ENCODE results near the gene HPSE2. TPM values are rescaled to one million over a fixed set of nuclear protein-coding genes. Genes with fewer than 3 reads are reported as not detected.

The HPSE2 gene
- total RNA-seq, 2 donors from 2014 or later = 0.34 TPM; not detected in 1

DNA sequence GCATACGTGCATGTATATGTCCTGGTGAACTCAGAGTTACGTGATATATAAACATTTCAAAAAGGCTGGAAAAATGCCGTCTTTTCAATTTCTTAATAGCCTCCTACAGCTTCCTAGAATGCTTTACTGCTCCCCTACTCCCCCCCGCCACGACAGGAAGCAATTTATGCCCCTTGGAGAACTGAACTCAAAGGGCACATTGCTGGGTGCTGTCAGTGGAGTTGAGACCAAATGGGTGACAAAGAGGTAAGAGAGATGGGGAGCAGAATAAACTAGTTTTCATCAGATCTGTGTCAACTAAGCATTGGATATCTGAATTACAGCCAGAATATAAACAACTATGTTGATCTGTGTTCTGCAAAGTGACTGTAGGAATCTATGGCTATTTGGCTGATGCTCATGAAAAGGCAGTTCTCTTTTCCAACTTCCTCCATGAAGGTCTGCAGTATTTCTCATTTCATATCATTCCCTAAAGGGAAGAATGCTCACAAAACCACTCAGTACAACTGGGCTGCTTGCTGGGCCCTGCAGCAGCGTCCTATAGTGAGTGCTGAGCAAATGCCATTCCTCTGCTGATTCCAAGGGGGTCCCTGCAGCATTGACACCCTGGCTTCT is 617.6 kb downstream of the HPSE2 start:
- H3K36me3 Mint-ChIP-seq (ENCODE audit: low read depth) = peaks cover under 1% of the 10 kb centered on the region
- H3K27me3 Mint-ChIP-seq = peaks cover 34% of the 10 kb centered on the region
- no peak overlapping the region for H3K4me3 Mint-ChIP-seq
- DNase-seq = no peak
- peaks cover 4% of the 10 kb centered on the region for H3K4me1 Mint-ChIP-seq
- no peak for ATAC-seq
- H3K27ac Mint-ChIP-seq = no peak overlapping the region
- H3K9me3 ChIP-seq (ENCODE audit: control insufficient read depth, low read length, poor library complexity, severe bottlenecking) = no peaks in the 10 kb centered on the region

GRCh38 chr10:98613446-98613845 is 622.2 kb downstream of the HPSE2 start:
- ATAC-seq (no peak), DNase-seq (no peak)
- Mint-ChIP-seq H3K4me1 (no peaks in the 10 kb centered on the region), H3K4me3 (no peak overlapping the region), H3K36me3 (ENCODE audit: low read depth) (no peaks in the 10 kb centered on the region), H3K27ac (no peak overlapping the region), H3K27me3 (peaks cover 45% of the 10 kb centered on the region)
- no peaks in the 10 kb centered on the region for H3K9me3 ChIP-seq (ENCODE audit: control insufficient read depth, low read length, poor library complexity, severe bottlenecking)

- no peak for DNase-seq
- no peak for ATAC-seq
- H3K4me1 Mint-ChIP-seq = no peaks in the 10 kb centered on the region
- H3K27ac Mint-ChIP-seq = no peak overlapping the region
- no peaks in the 10 kb centered on the region for H3K36me3 Mint-ChIP-seq (ENCODE audit: low read depth)
- no peaks in the 10 kb centered on the region for H3K9me3 ChIP-seq (ENCODE audit: control insufficient read depth, low read length, poor library complexity, severe bottlenecking)
- peaks cover 52% of the 10 kb centered on the region for H3K27me3 Mint-ChIP-seq
- H3K4me3 Mint-ChIP-seq = no peak overlapping the region
Measured at GRCh38 chr10:98611436-98611835, 624.2 kb downstream of the HPSE2 start.

- ATAC-seq (no peak), DNase-seq (no peak)
- Mint-ChIP-seq H3K4me1 (no peaks in the 10 kb centered on the region), H3K27ac (no peak overlapping the region), H3K27me3 (peaks cover 53% of the 10 kb centered on the region), H3K36me3 (ENCODE audit: low read depth) (no peaks in the 10 kb centered on the region), H3K4me3 (no peak overlapping the region)
- no peaks in the 10 kb centered on the region for H3K9me3 ChIP-seq (ENCODE audit: control insufficient read depth, low read length, poor library complexity, severe bottlenecking)
Measured at GRCh38 chr10:98610836-98611235, 624.8 kb downstream of the HPSE2 start.

- no peaks in the 10 kb centered on the region for H3K4me1 Mint-ChIP-seq
- H3K4me3 Mint-ChIP-seq = no peak overlapping the region
- ATAC-seq = no peak
- no peak for DNase-seq
- H3K36me3 Mint-ChIP-seq (ENCODE audit: low read depth) = no peaks in the 10 kb centered on the region
- peaks cover 58% of the 10 kb centered on the region for H3K27me3 Mint-ChIP-seq
- H3K9me3 ChIP-seq (ENCODE audit: control insufficient read depth, low read length, poor library complexity, severe bottlenecking) = no peaks in the 10 kb centered on the region
- H3K27ac Mint-ChIP-seq = no peak overlapping the region
Measured at GRCh38 chr10:98610301-98610700, 625.4 kb downstream of the HPSE2 start.

- DNase-seq (no peak), ATAC-seq (no peak)
- Mint-ChIP-seq H3K27ac (no peak overlapping the region), H3K36me3 (ENCODE audit: low read depth) (no peaks in the 10 kb centered on the region), H3K27me3 (peaks cover 65% of the 10 kb centered on the region), H3K4me3 (no peak overlapping the region), H3K4me1 (no peaks in the 10 kb centered on the region)
- H3K9me3 ChIP-seq (ENCODE audit: control insufficient read depth, low read length, poor library complexity, severe bottlenecking) = no peaks in the 10 kb centered on the region
Measured at GRCh38 chr10:98609265-98609664, 626.4 kb downstream of the HPSE2 start.

DNA sequence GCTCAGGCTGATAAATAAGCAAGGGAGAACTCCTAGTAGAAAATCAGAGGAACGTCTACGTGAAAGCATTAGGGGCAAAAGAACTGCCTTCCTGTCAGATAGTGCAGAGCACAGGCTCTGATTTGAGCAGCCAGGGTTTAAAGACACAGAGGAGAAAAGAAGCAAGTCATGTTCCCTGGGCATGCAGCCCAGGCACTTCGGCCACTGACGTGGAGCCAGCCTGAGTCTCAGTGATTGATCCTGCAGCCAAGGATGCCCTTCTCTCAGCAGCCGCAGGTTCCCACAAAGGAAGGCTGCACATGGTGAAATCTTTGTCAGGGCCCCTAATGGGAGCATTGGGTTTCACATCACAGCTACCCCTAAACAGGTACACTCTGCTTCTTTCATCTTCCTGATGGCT is 627.2 kb downstream of the HPSE2 start:
- H3K9me3 ChIP-seq (ENCODE audit: control insufficient read depth, low read length, poor library complexity, severe bottlenecking) = no peaks in the 10 kb centered on the region
- no peak overlapping the region for H3K27ac Mint-ChIP-seq
- H3K36me3 Mint-ChIP-seq (ENCODE audit: low read depth) = no peaks in the 10 kb centered on the region
- H3K27me3 Mint-ChIP-seq = peaks cover 66% of the 10 kb centered on the region
- H3K4me1 Mint-ChIP-seq = no peaks in the 10 kb centered on the region
- ATAC-seq (no peak), DNase-seq (no peak)
- no peak overlapping the region for H3K4me3 Mint-ChIP-seq

GRCh38 chr10:98602224-98602623 is 633.4 kb downstream of the HPSE2 start:
- Mint-ChIP-seq H3K4me3 (no peak overlapping the region), H3K27me3 (peaks cover 37% of the 10 kb centered on the region), H3K27ac (no peak overlapping the region), H3K36me3 (ENCODE audit: low read depth) (no peaks in the 10 kb centered on the region), H3K4me1 (no peaks in the 10 kb centered on the region)
- ATAC-seq = no peak
- H3K9me3 ChIP-seq (ENCODE audit: control insufficient read depth, low read length, poor library complexity, severe bottlenecking) = no peaks in the 10 kb centered on the region
- no peak for DNase-seq

GRCh38 chr10:98599032-98599610 is 636.5 kb downstream of the HPSE2 start:
- Mint-ChIP-seq H3K27me3 (peaks cover 16% of the 10 kb centered on the region), H3K27ac (no peak overlapping the region), H3K4me1 (no peaks in the 10 kb centered on the region), H3K4me3 (no peak overlapping the region), H3K36me3 (ENCODE audit: low read depth) (no peaks in the 10 kb centered on the region)
- no peak for ATAC-seq
- DNase-seq = no peak
- H3K9me3 ChIP-seq (ENCODE audit: control insufficient read depth, low read length, poor library complexity, severe bottlenecking) = peaks cover 4% of the 10 kb centered on the region

DNA sequence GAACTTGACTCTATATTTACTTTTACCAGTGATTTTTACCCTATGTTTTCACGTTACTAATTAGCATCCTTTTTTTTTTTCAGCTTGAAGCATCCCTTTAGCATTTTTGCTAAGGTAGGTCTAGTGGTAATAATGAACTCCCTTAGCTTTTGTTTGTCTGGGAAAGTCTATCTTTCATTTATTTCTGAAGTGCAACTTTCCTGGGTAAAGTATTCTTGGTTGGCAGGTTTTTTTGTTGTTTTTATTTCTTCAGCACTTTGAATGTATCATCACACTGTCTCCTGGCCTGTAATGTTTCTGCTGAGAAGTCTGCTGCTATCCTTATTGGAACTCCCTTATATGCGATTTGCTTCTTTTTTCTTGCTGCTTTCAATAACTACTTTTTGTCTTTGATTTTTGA is 639.2 kb downstream of the HPSE2 start:
- H3K27me3 Mint-ChIP-seq = no peaks in the 10 kb centered on the region
- ATAC-seq (no peak), DNase-seq (no peak)
- H3K9me3 ChIP-seq (ENCODE audit: control insufficient read depth, low read length, poor library complexity, severe bottlenecking) = peaks cover 4% of the 10 kb centered on the region
- H3K27ac Mint-ChIP-seq = no peak overlapping the region
- no peaks in the 10 kb centered on the region for H3K36me3 Mint-ChIP-seq (ENCODE audit: low read depth)
- H3K4me3 Mint-ChIP-seq = no peak overlapping the region
- H3K4me1 Mint-ChIP-seq = no peaks in the 10 kb centered on the region

DNA sequence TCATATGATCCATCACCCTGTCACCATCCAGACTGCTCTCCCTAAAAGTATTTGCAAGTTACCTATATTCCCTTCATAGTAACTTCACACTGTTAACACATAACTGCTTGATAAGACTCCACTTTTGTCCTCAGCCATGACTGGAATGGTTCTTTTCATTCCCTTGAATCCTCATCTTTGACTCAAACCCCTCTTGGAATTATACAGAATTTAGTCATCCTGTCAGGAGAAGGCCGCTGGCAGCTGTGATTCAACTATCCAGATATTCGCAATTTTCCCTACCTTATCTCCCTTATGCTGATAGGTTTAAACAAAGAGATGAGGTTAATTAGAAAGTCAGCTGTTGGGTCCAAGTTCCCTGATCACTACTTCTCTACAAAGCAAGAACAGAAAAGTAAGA is 646.0 kb downstream of the HPSE2 start:
- peaks cover 5% of the 10 kb centered on the region for H3K4me1 Mint-ChIP-seq
- no peak for DNase-seq
- no peaks in the 10 kb centered on the region for H3K36me3 Mint-ChIP-seq (ENCODE audit: low read depth)
- ATAC-seq = no peak
- H3K27ac Mint-ChIP-seq = no peak overlapping the region
- no peak overlapping the region for H3K4me3 Mint-ChIP-seq
- no peaks in the 10 kb centered on the region for H3K9me3 ChIP-seq (ENCODE audit: control insufficient read depth, low read length, poor library complexity, severe bottlenecking)
- H3K27me3 Mint-ChIP-seq = peaks cover 7% of the 10 kb centered on the region

DNA sequence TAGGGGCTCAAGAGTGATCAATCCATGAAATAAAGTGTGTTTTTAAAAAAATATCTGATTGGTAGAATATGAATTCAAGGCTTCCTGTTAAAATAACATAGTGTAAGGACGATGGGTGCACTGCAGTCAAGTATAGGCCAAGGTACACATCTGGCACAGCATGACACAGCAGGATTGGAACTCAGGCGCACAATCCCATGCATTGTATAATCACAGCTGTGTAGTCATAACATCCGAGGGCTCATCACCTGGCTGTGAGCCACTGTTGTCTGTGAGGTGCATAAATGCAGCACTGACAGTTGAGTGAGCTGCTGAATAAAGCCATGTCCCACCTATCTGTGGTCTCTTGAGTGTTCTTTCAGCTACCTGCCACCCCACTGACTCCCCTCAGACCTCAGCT is 646.6 kb downstream of the HPSE2 start:
- DNase-seq (no peak), ATAC-seq (no peak)
- Mint-ChIP-seq H3K4me3 (no peak overlapping the region), H3K4me1 (peaks cover 5% of the 10 kb centered on the region), H3K36me3 (ENCODE audit: low read depth) (no peaks in the 10 kb centered on the region), H3K27me3 (peaks cover 14% of the 10 kb centered on the region), H3K27ac (no peak overlapping the region)
- no peaks in the 10 kb centered on the region for H3K9me3 ChIP-seq (ENCODE audit: control insufficient read depth, low read length, poor library complexity, severe bottlenecking)

DNA sequence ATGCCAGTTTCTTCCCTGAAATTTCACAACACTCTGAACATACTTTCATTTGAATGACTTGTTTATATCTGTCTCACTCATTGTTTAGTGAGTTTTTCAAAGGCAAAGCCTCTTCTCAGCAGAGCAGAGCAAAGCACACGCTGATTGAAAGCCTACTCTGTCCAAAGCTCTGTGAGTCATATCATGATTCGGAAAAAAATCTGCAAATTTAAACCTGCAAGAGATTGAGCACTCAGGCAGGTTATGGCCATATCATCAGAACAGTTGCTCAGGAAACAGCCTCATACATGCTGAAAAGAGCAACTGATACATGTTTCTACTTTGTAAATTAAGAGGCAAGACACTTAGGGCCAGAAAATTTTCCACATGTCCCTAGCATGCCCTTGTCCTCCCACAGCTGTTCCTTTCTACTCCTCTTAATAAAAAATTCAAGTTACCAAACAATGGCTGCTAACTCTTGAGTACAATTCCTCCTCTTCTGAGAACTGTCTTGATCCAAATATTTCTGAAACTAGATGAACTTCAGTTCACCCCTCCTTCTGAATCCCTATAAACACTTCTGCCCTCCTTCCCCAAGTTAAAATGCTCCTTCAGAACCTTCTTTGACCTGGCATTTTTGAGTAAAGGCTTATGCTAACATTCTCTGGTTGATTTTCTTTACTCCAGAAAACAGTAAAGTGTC is 648.4 kb downstream of the HPSE2 start:
- DNase-seq = no peak
- Mint-ChIP-seq H3K27me3 (peaks cover 30% of the 10 kb centered on the region), H3K27ac (no peak overlapping the region), H3K4me1 (peaks cover 9% of the 10 kb centered on the region), H3K4me3 (no peak overlapping the region), H3K36me3 (ENCODE audit: low read depth) (no peaks in the 10 kb centered on the region)
- ATAC-seq = no peak
- H3K9me3 ChIP-seq (ENCODE audit: control insufficient read depth, low read length, poor library complexity, severe bottlenecking) = no peaks in the 10 kb centered on the region

DNA sequence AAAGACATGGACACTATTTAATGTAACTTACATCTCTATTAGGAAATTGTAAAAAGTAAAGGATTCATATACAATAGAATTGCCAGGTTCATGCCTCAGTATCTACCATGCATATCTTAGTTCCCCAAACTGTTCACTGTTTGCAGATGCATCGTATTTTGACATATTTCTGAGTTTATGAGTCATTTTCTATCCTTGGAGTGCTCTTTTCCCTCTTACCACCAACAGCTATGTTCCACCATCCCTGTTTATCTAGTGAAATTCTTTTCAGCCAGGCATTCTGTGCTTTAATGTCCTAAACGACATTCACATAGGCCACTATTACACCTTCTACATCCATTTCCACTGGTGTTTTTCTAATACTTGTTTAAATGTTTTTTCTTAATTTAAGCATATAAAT is 649.6 kb downstream of the HPSE2 start:
- Mint-ChIP-seq H3K27ac (no peak overlapping the region), H3K4me3 (no peak overlapping the region), H3K27me3 (peaks cover 30% of the 10 kb centered on the region), H3K36me3 (ENCODE audit: low read depth) (no peaks in the 10 kb centered on the region), H3K4me1 (peaks cover 9% of the 10 kb centered on the region)
- DNase-seq (no peak), ATAC-seq (no peak)
- H3K9me3 ChIP-seq (ENCODE audit: control insufficient read depth, low read length, poor library complexity, severe bottlenecking) = no peaks in the 10 kb centered on the region
